GM12878 (cell line): ENCODE measurements around the gene BCL2L12. TPM values are rescaled to one million over a fixed set of nuclear protein-coding genes. Genes with fewer than 3 reads are reported as not detected.

Experiments
- ATAC-seq: fragments of 200-7000 bp; cut with Tn5 transposase; 3 replicates; pipeline ENCODE4 v1.9.1; 2020; ENCODE audit warnings: mild to moderate bottlenecking, moderate library complexity
- BruUV-seq: library from RNA; stranded (reverse); fragments of 400-500 nt; replicated peaks from 2 replicates; lab custom pipeline; 2021; lab: Mats Ljungman, UMichigan
- CTCF ChIA-PET: fragments of 300-600 bp; sonication (Branson Sonifier 250); formaldehyde crosslinking; extraction: SDS; loops from one replicate; lab custom pipeline; 2021; ENCODE audit warnings: inconsistent platforms; lab: Yijun Ruan, JAX
- POLR2A ChIA-PET: fragments of 350-600 bp; formaldehyde crosslinking; extraction: SDS; loops from one replicate; lab custom pipeline; 2021; ENCODE audit warnings: inconsistent platforms; lab: Charles Lee
- RAD21 ChIA-PET: fragments of 300-600 bp; sonication (Branson Sonifier 250); formaldehyde crosslinking; loops from one replicate; lab custom pipeline; 2023; ENCODE audit warnings: antibody characterized with exemption; ENCODE audit not compliant: unreplicated experiment; lab: Charles Lee
- SMC1A ChIA-PET: fragments of 300-600 bp; sonication (Branson Sonifier 250); formaldehyde crosslinking; loops from one replicate; lab custom pipeline; 2023; ENCODE audit not compliant: unreplicated experiment, uncharacterized antibody; lab: Charles Lee
- DNase-seq: peaks from one replicate; pipeline ENCODE4 v3.0.0-alpha.2; 2011; ENCODE audit warnings: low read depth, low spot score
- FAIRE-seq: peaks from 3 replicates; lab custom pipeline; 2011; peaks lifted over from hg19 to GRCh38; lab: Jason Lieb, UNC
- H2AFZ ChIP-seq: 2 replicates; pipeline ENCODE4 v1.6.0; 2011; ENCODE audit warnings: low read depth, low read length, control low read depth; ENCODE audit not compliant: control insufficient read depth
- H3K27ac ChIP-seq: 2 replicates; pipeline ENCODE4 v1.5.1; 2011; ENCODE audit warnings: control low read depth; ENCODE audit not compliant: control insufficient read depth, insufficient read depth
- H3K27me3 ChIP-seq, 2 experiments: replicated peaks in 1 of 2; 2 replicates each; pipeline versions ENCODE4 v1.6.0 to v1.6.1; 2011; ENCODE audit warnings: low read length in 1 of 2; ENCODE audit not compliant: control insufficient read depth in 2 of 2, insufficient read depth in 2 of 2
- H3K36me3 ChIP-seq, 2 experiments: 2 replicates each; pipeline ENCODE4 v1.5.1; 2011; ENCODE audit warnings: low read length in 1 of 2; ENCODE audit not compliant: control insufficient read depth in 2 of 2, insufficient read depth in 2 of 2
- H3K4me1 ChIP-seq: 2 replicates; pipeline ENCODE4 v1.6.1; 2011; ENCODE audit warnings: mild to moderate bottlenecking, low read length, moderate library complexity, mixed read lengths; ENCODE audit not compliant: control insufficient read depth, insufficient read depth
- H3K4me2 ChIP-seq: 2 replicates; pipeline ENCODE4 v1.6.0; 2011; ENCODE audit warnings: control low read depth; ENCODE audit not compliant: control insufficient read depth, insufficient read depth
- H3K4me3 ChIP-seq: fragments of 200-600 bp; sonication (generic); 2 replicates; pipeline ENCODE4 v1.5.1; 2016
- H3K79me2 ChIP-seq: 2 replicates; pipeline ENCODE4 v1.6.0; 2011; ENCODE audit warnings: low read length; ENCODE audit not compliant: control insufficient read depth, insufficient read depth
- H3K9ac ChIP-seq: 2 replicates; pipeline ENCODE4 v1.8.0; 2011; ENCODE audit warnings: low read length, control low read depth, mixed read lengths; ENCODE audit not compliant: control insufficient read depth, insufficient read depth
- H3K9me3 ChIP-seq: replicated peaks from 3 replicates; pipeline ENCODE4 v1.5.1; 2011; ENCODE audit warnings: mild to moderate bottlenecking, low read length; ENCODE audit not compliant: control insufficient read depth, insufficient read depth
- H4K20me1 ChIP-seq: 2 replicates; pipeline ENCODE4 v1.6.0; 2011; ENCODE audit not compliant: control insufficient read depth, insufficient read depth
- ATF2 ChIP-seq: IDR thresholded peaks from 2 replicates; pipeline ENCODE4 v1.6.1; 2012; ENCODE audit warnings: low read length, inconsistent platforms
- CBX5 ChIP-seq: sonication (generic); IDR thresholded peaks from 2 replicates; pipeline ENCODE4 v1.6.1; 2016; ENCODE audit warnings: low read depth, moderate library complexity, mild to moderate bottlenecking, inconsistent platforms
- CEBPB ChIP-seq, 2 experiments: fragments of 150-350 bp in 1 of 2; IDR thresholded peaks; 2 replicates each; pipeline ENCODE4 v1.6.1; 2012 to 2014; ENCODE audit warnings: low read depth in 2 of 2, low read length in 2 of 2, borderline replicate concordance in 1 of 2, inconsistent platforms in 1 of 2
- KAT2A ChIP-seq: conservative IDR thresholded peaks from 2 replicates; pipeline ENCODE4 v1.6.1; 2011; ENCODE audit warnings: low read depth, low read length; ENCODE audit not compliant: control insufficient read depth
- KLF5 ChIP-seq: fragments of 450-650 bp; IDR thresholded peaks from 2 replicates; pipeline ENCODE4 v1.6.1; 2014; ENCODE audit warnings: mild to moderate bottlenecking; ENCODE audit not compliant: partially characterized antibody
- MEF2A ChIP-seq: IDR thresholded peaks from 2 replicates; pipeline ENCODE4 v1.6.1; 2011; ENCODE audit warnings: low read depth, mild to moderate bottlenecking, low read length, moderate library complexity; ENCODE audit not compliant: insufficient read depth
- MLLT1 ChIP-seq: fragments of 450-650 bp; IDR thresholded peaks from 2 replicates; pipeline ENCODE4 v1.6.1; 2016; ENCODE audit warnings: mild to moderate bottlenecking
- NFIC ChIP-seq: IDR thresholded peaks from 2 replicates; pipeline ENCODE4 v1.6.1; 2012; ENCODE audit warnings: low read depth, mild to moderate bottlenecking, inconsistent platforms, low read length, moderate library complexity
- NFYB ChIP-seq: IDR thresholded peaks from 2 replicates; pipeline ENCODE4 v1.6.1; 2011; ENCODE audit warnings: low read depth, mild to moderate bottlenecking, low read length, improper control_type of control experiment, moderate library complexity; ENCODE audit not compliant: insufficient read depth
- POLR2AphosphoS2 ChIP-seq: IDR thresholded peaks from 2 replicates; pipeline ENCODE4 v1.6.1; 2011; ENCODE audit warnings: low read depth, mild to moderate bottlenecking, low read length, improper control_type of control experiment, moderate library complexity
- RB1 ChIP-seq: fragments of 450-650 bp; formaldehyde crosslinking; IDR thresholded peaks from 2 replicates; pipeline ENCODE4 v1.6.1; 2017; ENCODE audit warnings: mild to moderate bottlenecking, borderline replicate concordance
- SIN3A ChIP-seq: IDR thresholded peaks from 2 replicates; pipeline ENCODE4 v1.6.1; 2012; ENCODE audit warnings: low read depth, low read length, improper control_type of control experiment
- SMAD1 ChIP-seq: fragments of 450-650 bp; IDR thresholded peaks from 2 replicates; pipeline ENCODE4 v1.6.1; 2018; ENCODE audit warnings: mild to moderate bottlenecking, low read depth; ENCODE audit not compliant: partially characterized antibody
- STAT1 ChIP-seq: fragments of 450-650 bp; conservative IDR thresholded peaks from 2 replicates; pipeline ENCODE4 v1.6.1; 2014; ENCODE audit warnings: antibody characterized with exemption, mild to moderate bottlenecking
- TAF1 ChIP-seq: IDR thresholded peaks from 2 replicates; pipeline ENCODE4 v1.6.1; 2011; ENCODE audit warnings: mild to moderate bottlenecking, low read depth, low read length, borderline replicate concordance
- ZBTB33 ChIP-seq: fragments of 450-650 bp; IDR thresholded peaks from 2 replicates; pipeline ENCODE4 v1.6.1; 2017; ENCODE audit warnings: mild to moderate bottlenecking
- ZBTB4 ChIP-seq: fragments of 450-650 bp; formaldehyde crosslinking; IDR thresholded peaks from 2 replicates; pipeline ENCODE4 v1.4.0; 2022; ENCODE audit warnings: mild to moderate bottlenecking, moderate library complexity
- WGBS: methylation state at CpG from one replicate; pipeline ENCODE4 v1.1.6; 2016; ENCODE audit warnings: low lambda C conversion rate; ENCODE audit not compliant: insufficient replicate concordance, insufficient coverage; ENCODE audit errors: missing lambda C conversion rate; 5-methylcytosine and 5-hydroxymethylcytosine counted together
- in situ Hi-C: fragments of 300-500 bp; cut with MboI; formaldehyde crosslinking; loops from 9 replicates; pipeline ENCODE4 v1.14.3; 2018; ENCODE audit warnings: mixed read lengths
- intact Hi-C: fragments of 100-400 bp; cut with micrococcal nuclease; formaldehyde crosslinking; loops from one replicate; pipeline ENCODE4 v1.14.2; 2022; ENCODE audit not compliant: unreplicated experiment
- polyA plus RNA-seq, 11 experiments: library from polyadenylated mRNA; depleted of rRNA in 4 of 11; unstranded in 6 of 11; stranded (reverse) in 5 of 11; fragments of >200 nt; fragmentation: Nextera tagmentation in 4 of 11; fragmentation: Illumina TruSeq in 1 of 11; extraction: Ambion mirVana in 4 of 11; extraction: Trizol in 1 of 11; gene quantifications; 1 replicate in 1 of 11; 2 replicates in 10 of 11; pipeline versions ENCODE4 v1.2.1 to v1.2.3, GENCODE V29; 2011 to 2016; ENCODE audit warnings: inconsistent platforms in 2 of 11, missing spikeins in 2 of 11, low read depth in 1 of 11
- total RNA-seq, 4 experiments: library from RNA; depleted of rRNA in 3 of 4; stranded (reverse); fragments of >200 nt in 3 of 4; fragmentation: Illumina TruSeq in 1 of 4; extraction: Trizol in 1 of 4; gene quantifications; 2 replicates each; pipeline versions ENCODE4 v1.2.1 to v1.2.3, GENCODE V29; 2013 to 2021

Gene BCL2L12
- total and polyA plus RNA-seq, 10 of the 15 experiments (the other 5 are each of a cell fraction or from before 2014, with no cell fraction given): 1.8 to 143 (median 50.4) TPM

GRCh38 chr19:49681830-49682229, 16.1 kb downstream of the BCL2L12 start:
- 92% methylated on average over 19 of the region's 19 CpGs for WGBS
- ChIA-PET RAD21 (interaction anchor here (1.3 kb wide), 1 partner anchor 33 kb away, joined by 3 read pairs; no protein-coding TSS in a partner anchor), CTCF (interaction anchor here (1.0 to 3.8 kb wide), 6 partner anchors 9 to 171 kb away, joined by 3 to 22 read pairs (median 7); partner anchors contain the start of gene RRAS), POLR2A (no interaction called here), SMC1A (interaction anchor here (1.6 kb wide), 1 partner anchor 9 kb away, joined by 6 read pairs; no protein-coding TSS in a partner anchor)
- Histone ChIP-seq H2AFZ (no peak overlapping the region), H3K4me3 (no peak overlapping the region), H3K9ac (no peak overlapping the region), H3K27ac (no peak overlapping the region), H3K36me3 (peaks cover 24 to 33% of the 10 kb centered on the region in 2 experiments), H4K20me1 (peaks cover 16% of the 10 kb centered on the region), H3K9me3 (no peaks in the 10 kb centered on the region), H3K27me3 (no peaks in the 10 kb centered on the region), H3K4me1 (peaks cover 12% of the 10 kb centered on the region), H3K79me2 (peaks cover 48% of the 10 kb centered on the region), H3K4me2 (no peak overlapping the region)
- BruUV-seq: no TSS peak
- DNase-seq (no peak), FAIRE-seq (no peak), ATAC-seq (no peak)
- in situ Hi-C loops: no loop called here
- intact Hi-C loops: no loop called here
- TF ChIP-seq CBX5 (no peak), RB1 (no peak), ZBTB4 (CRISPR knock-in tag) (no peak), SIN3A (no peak), KAT2A (no peak), TAF1 (no peak), POLR2AphosphoS2 (no peak), MLLT1 (no peak), NFYB (no peak), ZBTB33 (no peak), CEBPB (IDR thresholded peaks at IDR 0.05; ENCODE audit: borderline replicate concordance in 1 of 2, low read depth in 2 of 2, low read length in 2 of 2) (no peak), KLF5 (no peak), STAT1 (no peak), NFIC (no peak), ATF2 (no peak), SMAD1 (no peak), MEF2A (no peak)
